Measurements from ENCODE around the gene RAB11FIP3. TPM values are rescaled to one million over a fixed set of nuclear protein-coding genes. Genes with fewer than 3 reads are reported as not detected.

The RAB11FIP3 gene
- polyA plus RNA-seq, 3 donors from 2014 or later, result 0.04 to 3.7 (median 1.8) TPM

GRCh38 chr16:530111-530817 is 104.8 kb downstream of the RAB11FIP3 start:
- DNase-seq, result peak; percentile 65 to 69 (median 67)
- no peaks in the 10 kb centered on the region for H3K36me3 Mint-ChIP-seq
- H3K27ac Mint-ChIP-seq, result peak overlapping the region; percentile 95 to 98 (median 97)
- peaks cover 2 to 21% (median 2%) of the 10 kb centered on the region in 3 donors for H3K27me3 Mint-ChIP-seq (ENCODE audit: low read depth in 3 of 3)
- no peaks in the 10 kb centered on the region for H3K9me3 Mint-ChIP-seq
- H3K4me3 Mint-ChIP-seq, result peak overlapping the region; percentile 93 to 99 (median 96)
- peaks cover 43 to 55% of the 10 kb centered on the region in 2 donors for H3K4me1 Mint-ChIP-seq

GRCh38 chr16:531494-532125 is 106.2 kb downstream of the RAB11FIP3 start:
- no peaks in the 10 kb centered on the region for H3K36me3 Mint-ChIP-seq
- peaks cover 32 to 44% of the 10 kb centered on the region in 2 donors for H3K4me1 Mint-ChIP-seq
- peak overlapping the region; percentile 80 to 98 (median 97) for H3K27ac Mint-ChIP-seq
- no peaks in the 10 kb centered on the region for H3K9me3 Mint-ChIP-seq
- peaks cover 2 to 21% (median 2%) of the 10 kb centered on the region in 3 donors for H3K27me3 Mint-ChIP-seq (ENCODE audit: low read depth in 3 of 3)
- DNase-seq, result no peak
- H3K4me3 Mint-ChIP-seq, result peak overlapping the region; percentile 36 to 99 (median 96)

- Mint-ChIP-seq H3K27me3 (ENCODE audit: low read depth in 3 of 3) (peaks cover 2 to 19% (median 2%) of the 10 kb centered on the region in 3 donors), H3K27ac (peak overlapping the region in 1 of 6 donors; percentile 62)
These were observed 108.1 kb downstream of the RAB11FIP3 start for GRCh38 chr16:533391-534123.

GRCh38 chr16:534135-534534 is 108.7 kb downstream of the RAB11FIP3 start:
- Mint-ChIP-seq H3K27ac (no peak overlapping the region), H3K36me3 (no peaks in the 10 kb centered on the region), H3K9me3 (no peaks in the 10 kb centered on the region), H3K4me3 (no peak overlapping the region), H3K27me3 (ENCODE audit: low read depth in 3 of 3) (peaks cover 0 to 15% (median 0%) of the 10 kb centered on the region in 3 donors), H3K4me1 (peaks cover 22 to 37% of the 10 kb centered on the region in 2 donors)
- no peak for DNase-seq

More at GRCh38 chr16:533391-534123, 108.1 kb downstream of the RAB11FIP3 start:
- Mint-ChIP-seq H3K4me1 (peaks cover 28 to 43% of the 10 kb centered on the region in 2 donors), H3K36me3 (no peaks in the 10 kb centered on the region), H3K9me3 (no peaks in the 10 kb centered on the region), H3K4me3 (peak overlapping the region in 2 of 5 donors; percentile 13 to 27)
- DNase-seq, result no peak

GRCh38 chr16:534856-535445 is 109.5 kb downstream of the RAB11FIP3 start:
- no peak overlapping the region for H3K27ac Mint-ChIP-seq
- H3K4me1 Mint-ChIP-seq, result peaks cover 14 to 29% of the 10 kb centered on the region in 2 donors
- no peak overlapping the region for H3K4me3 Mint-ChIP-seq
- no peaks in the 10 kb centered on the region for H3K9me3 Mint-ChIP-seq
- H3K27me3 Mint-ChIP-seq (ENCODE audit: low read depth in 3 of 3), result peaks cover 0 to 11% (median 0%) of the 10 kb centered on the region in 3 donors
- no peaks in the 10 kb centered on the region for H3K36me3 Mint-ChIP-seq
- no peak for DNase-seq

GRCh38 chr16:535446-536405 is 110.3 kb downstream of the RAB11FIP3 start:
- no peak for DNase-seq
- Mint-ChIP-seq H3K9me3 (no peaks in the 10 kb centered on the region), H3K4me1 (peaks cover 6 to 21% of the 10 kb centered on the region in 2 donors), H3K4me3 (no peak overlapping the region), H3K36me3 (no peaks in the 10 kb centered on the region), H3K27ac (no peak overlapping the region), H3K27me3 (ENCODE audit: low read depth in 3 of 3) (peaks cover 0 to 5% (median 0%) of the 10 kb centered on the region in 3 donors)

GRCh38 chr16:536746-537145 is 111.3 kb downstream of the RAB11FIP3 start:
- H3K4me1 Mint-ChIP-seq, result peaks cover 0 to 15% of the 10 kb centered on the region in 2 donors
- DNase-seq, result no peak
- no peaks in the 10 kb centered on the region for H3K36me3 Mint-ChIP-seq
- H3K4me3 Mint-ChIP-seq, result no peak overlapping the region
- no peaks in the 10 kb centered on the region for H3K9me3 Mint-ChIP-seq
- H3K27me3 Mint-ChIP-seq (ENCODE audit: low read depth in 3 of 3), result peaks cover 0 to 3% (median 0%) of the 10 kb centered on the region in 3 donors
- H3K27ac Mint-ChIP-seq, result peak overlapping the region in 1 of 6 donors; percentile 34

- Mint-ChIP-seq H3K4me1 (peaks cover 0 to 13% of the 10 kb centered on the region in 2 donors), H3K27me3 (ENCODE audit: low read depth in 3 of 3) (peaks cover 0 to 3% (median 0%) of the 10 kb centered on the region in 3 donors), H3K27ac (no peak overlapping the region), H3K36me3 (no peaks in the 10 kb centered on the region), H3K9me3 (no peaks in the 10 kb centered on the region), H3K4me3 (no peak overlapping the region)
- DNase-seq, result no peak
These were observed 112.2 kb downstream of the RAB11FIP3 start for GRCh38 chr16:537415-538335.

GRCh38 chr16:539901-540530 is 114.6 kb downstream of the RAB11FIP3 start:
- Mint-ChIP-seq H3K36me3 (no peaks in the 10 kb centered on the region), H3K27ac (peak overlapping the region in 1 of 6 donors; percentile 17)

GRCh38 chr16:540645-541340 is 115.3 kb downstream of the RAB11FIP3 start:
- no peaks in the 10 kb centered on the region for H3K36me3 Mint-ChIP-seq

More at GRCh38 chr16:539901-540530, 114.6 kb downstream of the RAB11FIP3 start:
- no peak overlapping the region for H3K4me3 Mint-ChIP-seq
- DNase-seq, result no peak
- H3K27me3 Mint-ChIP-seq (ENCODE audit: low read depth in 3 of 3), result peaks cover 0 to 2% (median 0%) of the 10 kb centered on the region in 3 donors
- no peaks in the 10 kb centered on the region for H3K9me3 Mint-ChIP-seq
- H3K4me1 Mint-ChIP-seq, result peaks cover 0 to 8% of the 10 kb centered on the region in 2 donors

More at GRCh38 chr16:540645-541340, 115.3 kb downstream of the RAB11FIP3 start:
- DNase-seq, result no peak
- Mint-ChIP-seq H3K27ac (no peak overlapping the region), H3K9me3 (no peaks in the 10 kb centered on the region), H3K4me3 (no peak overlapping the region), H3K27me3 (ENCODE audit: low read depth in 3 of 3) (peaks cover 0 to 2% (median 2%) of the 10 kb centered on the region in 3 donors), H3K4me1 (peaks cover 0 to 8% of the 10 kb centered on the region in 2 donors)
